AG10803 (cell line): ENCODE measurements around the gene REXO4.

ENCODE experiments used
- DNase-seq: peaks from one replicate; pipeline ENCODE4 v3.0.0; 2010; ENCODE audit warnings: low read depth
- H3K4me3 ChIP-seq: 2 replicates; pipeline ENCODE4 v1.5.1; 2011; ENCODE audit warnings: mild to moderate bottlenecking, low read length, control low read depth
- CTCF ChIP-seq: conservative IDR thresholded peaks from 2 replicates; pipeline ENCODE4 v1.5.1; 2011; ENCODE audit warnings: mild to moderate bottlenecking, low read length, control low read depth, inconsistent platforms

The REXO4 gene

DNA sequence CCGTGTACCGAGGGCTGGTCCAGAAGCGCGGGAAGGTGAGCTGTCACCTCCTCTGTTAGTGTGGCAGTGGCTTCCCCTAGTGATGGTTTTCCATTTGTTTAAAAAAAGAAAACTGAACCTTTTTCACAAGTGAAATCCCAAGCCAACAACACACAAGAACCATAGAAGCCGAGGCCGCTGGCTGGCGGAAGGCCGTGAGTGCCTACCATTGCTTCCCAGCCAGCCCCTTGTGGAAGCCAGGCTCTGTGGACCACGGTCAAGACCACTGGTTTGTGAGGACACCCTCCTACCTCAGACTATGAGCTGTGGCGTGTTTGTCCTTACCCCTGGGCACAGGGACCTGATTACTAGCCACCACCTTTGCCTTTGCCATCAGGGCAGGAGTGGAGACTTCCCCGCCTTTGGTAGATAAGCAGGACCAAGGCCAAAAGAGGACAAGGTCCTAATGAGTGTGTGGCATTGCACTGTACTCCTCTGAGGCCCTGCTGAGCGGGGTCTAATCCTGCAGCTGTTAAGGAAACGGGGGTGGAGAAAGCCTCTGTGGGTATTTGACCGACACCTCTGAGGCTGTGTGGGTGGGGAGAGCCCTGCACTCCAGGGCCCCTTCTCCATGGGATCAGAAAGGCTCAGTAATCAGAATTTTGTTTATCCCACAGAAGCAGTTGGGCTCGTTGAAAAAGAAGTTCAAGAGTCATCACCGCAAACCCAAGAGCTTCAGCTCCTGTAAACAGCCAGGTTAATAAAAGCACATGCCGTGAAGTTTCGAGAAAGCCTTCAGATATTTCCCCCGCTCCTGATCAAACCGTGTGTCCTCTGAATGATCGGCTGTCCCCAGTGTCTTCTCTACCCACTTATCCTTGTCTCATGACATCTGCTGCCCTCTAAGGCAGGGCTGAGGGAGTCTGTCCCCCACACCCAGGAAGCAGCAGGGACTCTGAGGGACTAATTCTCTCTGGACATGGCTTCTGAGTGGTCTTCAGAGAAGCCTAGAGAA is 57.1 kb downstream of the REXO4 start:
- H3K4me3 ChIP-seq, result no peak overlapping the region
- no peak for TF ChIP-seq CTCF
- DNase-seq, result no peak

DNA sequence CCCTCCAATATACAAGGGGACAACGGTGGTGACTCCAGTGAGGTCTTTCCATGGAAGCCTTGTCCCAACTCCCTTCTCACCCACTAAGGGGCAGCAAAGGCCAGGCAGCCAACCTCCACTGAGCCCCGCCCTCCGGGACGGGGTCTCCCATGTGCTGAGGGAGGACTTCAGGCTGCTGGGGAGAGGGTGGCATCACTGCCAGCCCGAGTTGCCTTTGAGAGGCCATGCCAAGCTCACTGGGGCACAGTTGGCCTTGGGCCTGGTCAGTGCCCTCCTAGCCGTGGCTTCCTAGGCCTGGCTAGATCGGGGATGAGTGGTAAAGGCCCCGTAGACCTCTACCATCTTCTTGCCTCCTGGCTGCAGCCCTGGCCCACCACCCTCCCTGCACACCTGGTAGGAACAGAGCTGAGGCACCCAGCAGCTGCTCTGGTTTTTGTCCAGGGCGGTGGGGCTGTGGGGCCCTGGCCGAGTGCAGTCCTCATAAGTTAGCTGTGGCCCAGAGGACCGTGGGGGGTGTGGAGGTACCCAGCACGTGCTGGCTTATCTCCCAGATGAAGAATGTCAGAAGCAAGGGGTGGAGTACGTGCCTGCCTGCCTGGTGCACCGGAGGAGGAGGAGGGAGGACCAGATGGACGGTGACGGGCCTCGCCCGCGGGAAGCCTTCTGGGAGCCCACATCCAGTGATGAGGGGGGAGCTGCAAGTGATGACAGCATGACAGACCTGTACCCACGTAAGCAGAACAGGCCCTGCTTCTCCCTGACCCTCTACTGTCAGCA is 58.2 kb downstream of the REXO4 start:
- DNase-seq, result no peak
- peak; percentile 44 for TF ChIP-seq CTCF
- H3K4me3 ChIP-seq, result no peak overlapping the region

DNA sequence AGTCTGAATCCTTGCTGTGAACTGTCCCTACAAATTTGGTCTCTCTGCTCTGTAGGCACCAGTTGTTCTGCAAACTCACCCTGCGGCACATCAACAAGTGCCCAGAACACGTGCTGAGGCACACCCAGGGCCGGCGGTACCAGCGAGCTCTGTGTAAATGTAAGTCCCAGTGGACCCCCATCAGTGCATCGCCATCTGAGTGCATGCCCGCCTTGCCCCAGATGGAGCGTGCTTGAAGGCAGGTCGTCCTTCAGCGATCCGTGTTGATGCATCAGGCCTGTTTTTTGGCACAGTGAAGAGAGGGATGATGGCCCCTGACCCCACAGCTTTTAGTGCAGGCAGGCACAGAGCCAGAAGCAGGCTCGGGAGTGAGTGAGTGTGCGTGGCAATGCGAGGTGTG is 60.2 kb downstream of the REXO4 start:
- H3K4me3 ChIP-seq, result peak overlapping the region; percentile 70
- no peak for DNase-seq
- no peak for TF ChIP-seq CTCF

DNA sequence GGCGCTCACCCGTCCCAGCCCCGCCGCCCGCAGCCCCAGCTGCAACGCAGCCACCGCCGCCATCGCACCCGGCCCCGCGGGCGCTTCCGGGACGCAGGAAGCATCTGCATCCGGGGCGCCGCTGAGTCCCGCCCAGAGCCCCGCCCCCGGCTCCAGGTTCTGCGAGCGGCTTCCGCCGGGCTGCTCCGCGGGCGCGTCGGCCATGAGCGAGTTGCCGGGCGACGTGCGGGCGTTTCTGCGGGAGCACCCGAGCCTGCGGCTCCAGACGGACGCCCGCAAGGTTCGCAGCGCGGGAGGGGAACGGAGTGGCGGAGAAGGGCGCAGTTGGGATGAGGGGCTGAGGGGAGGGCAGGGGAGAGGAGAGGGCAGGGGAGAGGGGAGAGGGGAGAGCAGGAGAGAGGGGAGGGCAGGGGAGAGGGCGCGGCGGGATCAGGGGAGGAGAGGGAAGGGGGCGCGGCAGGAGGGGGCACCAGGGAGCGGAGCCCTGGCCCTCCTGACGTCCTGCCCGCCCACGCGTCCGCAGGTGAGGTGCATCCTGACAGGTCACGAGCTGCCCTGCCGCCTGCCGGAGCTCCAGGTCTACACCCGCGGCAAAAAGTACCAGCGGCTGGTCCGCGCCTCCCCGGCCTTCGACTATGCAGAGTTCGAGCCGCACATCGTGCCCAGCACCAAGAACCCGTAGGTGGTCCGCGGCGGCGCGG is 61.3 kb downstream of the REXO4 start, which contains the start of the genes SURF1 and SURF2:
TSS of gene SURF1 (minus strand) at position 97 of the 701 bp plus-strand sequence. CDS start at position 63, 34 bp downstream.
TSS of gene SURF2 (plus strand) at position 160 of the 701 bp plus-strand sequence. CDS start at position 203, 43 bp downstream.
- no peak for TF ChIP-seq CTCF
- peak; percentile 68 for DNase-seq
- peak within 1 kb of the TSS; percentile 70 for H3K4me3 ChIP-seq
